ENCODE measurements around the gene PTPA. TPM values are rescaled to one million over a fixed set of nuclear protein-coding genes. Genes with fewer than 3 reads are reported as not detected.

The PTPA gene
- total and polyA plus RNA-seq, 9 of the 15 experiments (the other 6 are each of a cell fraction or from before 2014, with no cell fraction given): 1.7 to 121 (median 72.6) TPM

GRCh38 chr9:129110740-129111527, at the start of gene PTPA, which contains the start of gene CRAT (continued):
- peak; percentile 79 for TF ChIP-seq ZBTB17 (CRISPR knock-in tag; IDR thresholded peaks at IDR 0.05)
- TF ChIP-seq PHF20 (IDR thresholded peaks at IDR 0.05; ENCODE audit: partially characterized antibody): peak; percentile 28
- peak in 1 of 2 experiments; percentile 10; a peak in 1 of 4 replicates for TF ChIP-seq ETV6 (IDR thresholded peaks at IDR 0.05; ENCODE audit: borderline replicate concordance in 1 of 2, low read depth in 2 of 2, low read length in 1 of 2)
- no peak for TF ChIP-seq ETV6 (CRISPR knock-in tag; IDR thresholded peaks at IDR 0.05; ENCODE audit: borderline replicate concordance)
- peak; percentile 84 for TF ChIP-seq ZNF184 (CRISPR knock-in tag; IDR thresholded peaks at IDR 0.05)
- TF ChIP-seq STAT5A (IDR thresholded peaks at IDR 0.05; ENCODE audit: borderline replicate concordance, low read length): no peak; the same call in 1 of the 2 replicates
- TF ChIP-seq RCOR1 (IDR thresholded peaks at IDR 0.05; ENCODE audit: borderline replicate concordance in 1 of 2, low read depth in 2 of 2, low read length in 2 of 2): no peak
- peak; percentile 99 for TF ChIP-seq POLR2B (IDR thresholded peaks at IDR 0.05; ENCODE audit: low read depth, partially characterized antibody)
- 0 out of 2 replicates have a peak, but pooled peaks have one; percentile 62 for TF ChIP-seq ZNF212 (CRISPR knock-in tag; IDR thresholded peaks at IDR 0.05)
- TF ChIP-seq ATF7 (IDR thresholded peaks at IDR 0.05): peak; percentile 79
- 0 out of 2 replicates have a peak, but pooled peaks have one; percentile 28 for TF ChIP-seq ZNF197 (CRISPR knock-in tag; IDR thresholded peaks at IDR 0.05; ENCODE audit: low read depth)
- peak; percentile 58; the same call in 1 of the 2 replicates for TF ChIP-seq PHF8 (IDR thresholded peaks at IDR 0.05; ENCODE audit: borderline replicate concordance, low read length)
- TF ChIP-seq, protein P1, sequence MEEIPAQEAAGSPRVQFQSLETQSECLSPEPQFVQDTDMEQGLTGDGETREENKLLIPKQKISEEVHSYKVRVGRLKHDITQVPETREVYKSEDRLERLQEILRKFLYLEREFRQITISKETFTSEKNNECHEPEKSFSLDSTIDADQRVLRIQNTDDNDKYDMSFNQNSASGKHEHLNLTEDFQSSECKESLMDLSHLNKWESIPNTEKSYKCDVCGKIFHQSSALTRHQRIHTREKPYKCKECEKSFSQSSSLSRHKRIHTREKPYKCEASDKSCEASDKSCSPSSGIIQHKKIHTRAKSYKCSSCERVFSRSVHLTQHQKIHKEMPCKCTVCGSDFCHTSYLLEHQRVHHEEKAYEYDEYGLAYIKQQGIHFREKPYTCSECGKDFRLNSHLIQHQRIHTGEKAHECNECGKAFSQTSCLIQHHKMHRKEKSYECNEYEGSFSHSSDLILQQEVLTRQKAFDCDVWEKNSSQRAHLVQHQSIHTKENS (CRISPR knock-in tag; IDR thresholded peaks at IDR 0.05): no peak
- TF ChIP-seq PCBP2 (IDR thresholded peaks at IDR 0.05; ENCODE audit: low read depth, low read length, poor library complexity, severe bottlenecking): no peak
- TF ChIP-seq NRF1 (conservative IDR thresholded peaks at IDR 0.05 in 1 of 2, IDR thresholded peaks at IDR 0.05 in 1 of 2): peak; percentile 96
- TF ChIP-seq ZBTB40 (IDR thresholded peaks at IDR 0.05): peak; percentile 27; the same call in 1 of the 2 replicates
- no peak for TF ChIP-seq ZBTB40 (CRISPR knock-in tag; IDR thresholded peaks at IDR 0.05)
- peak; percentile 96 for TF ChIP-seq POLR2H (tag; IDR thresholded peaks at IDR 0.05; ENCODE audit: low read depth)
